Measurements from ENCODE around the gene FYB1.
"Not testable (repeated sequence)": the region's sequence is repeated elsewhere in the genome, so short reads cannot be mapped to it uniquely, and the experiment has no call there.

The FYB1 gene

GRCh38 chr5:39219437-39219836, at the start of gene FYB1:
TSS of gene FYB1 (minus strand) at chr5:39219563. CDS start at chr5:39202960, 16,603 bp downstream.
- DNase-seq, result peak; percentile 93

DNA sequence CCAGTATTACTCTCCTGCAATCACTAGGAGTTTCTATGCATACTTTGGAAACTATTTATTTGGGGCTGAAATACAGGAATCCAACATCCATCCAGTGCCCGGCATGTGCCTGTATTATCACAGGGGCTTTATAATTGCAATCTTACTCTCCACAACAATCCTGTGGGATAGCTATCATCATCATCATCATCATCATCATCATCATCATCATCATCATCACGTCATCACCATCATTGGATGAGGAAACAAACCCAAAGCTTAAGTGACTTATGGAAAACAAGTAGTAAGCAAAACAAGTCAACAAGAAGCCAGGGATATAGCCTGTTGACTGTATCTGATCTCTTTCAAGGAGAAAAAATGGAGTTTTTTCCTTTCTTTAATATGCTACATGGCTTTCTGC, 47.8 kb upstream of the FYB1 start:
- DNase-seq, result no peak

GRCh38 chr5:39266442-39266841, 47.1 kb upstream of the FYB1 start:
- DNase-seq, result peak; percentile 56

DNA sequence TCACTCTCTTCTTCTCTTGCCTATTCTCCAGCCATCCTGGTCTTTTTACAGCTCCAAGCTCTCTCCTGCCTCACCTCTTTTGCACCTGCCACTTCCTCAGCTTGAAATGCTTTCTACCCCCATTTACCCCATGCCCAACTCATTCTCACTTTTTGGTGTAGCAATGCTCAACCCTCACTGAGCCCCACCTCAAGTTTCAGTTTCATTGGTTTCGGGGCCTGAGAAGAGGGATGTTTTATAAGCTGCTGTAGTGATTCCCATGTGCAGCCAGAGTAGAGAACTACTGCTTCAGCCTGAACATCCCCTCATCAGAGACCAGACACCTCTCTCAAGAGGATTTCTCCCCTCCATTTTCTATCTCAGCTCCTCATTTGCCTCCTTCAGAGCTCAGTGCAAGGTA, 45.2 kb upstream of the FYB1 start:
- DNase-seq, result peak; percentile 46

DNA sequence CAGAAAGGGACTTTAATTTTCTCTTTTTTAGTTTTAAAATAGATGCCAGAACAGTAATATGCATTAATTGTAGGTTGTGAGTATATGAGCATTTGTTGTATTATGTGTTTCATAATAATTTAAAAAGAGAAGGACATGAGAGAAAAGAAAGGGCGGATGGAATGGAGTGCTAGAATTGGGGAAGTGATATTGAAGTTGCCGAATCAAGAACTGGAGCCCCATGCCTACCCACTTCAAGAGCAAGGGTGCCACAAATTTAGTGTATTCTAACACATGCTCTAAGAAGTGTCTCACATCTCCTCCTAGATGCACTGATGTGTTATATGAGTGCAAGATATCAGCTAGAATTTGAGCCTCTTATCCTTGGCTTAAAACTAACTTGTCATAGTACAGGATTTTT, 43.6 kb upstream of the FYB1 start:
- DNase-seq, result peak; percentile 75

GRCh38 chr5:39260095-39260494, 40.7 kb upstream of the FYB1 start:
- DNase-seq, result no peak

DNA sequence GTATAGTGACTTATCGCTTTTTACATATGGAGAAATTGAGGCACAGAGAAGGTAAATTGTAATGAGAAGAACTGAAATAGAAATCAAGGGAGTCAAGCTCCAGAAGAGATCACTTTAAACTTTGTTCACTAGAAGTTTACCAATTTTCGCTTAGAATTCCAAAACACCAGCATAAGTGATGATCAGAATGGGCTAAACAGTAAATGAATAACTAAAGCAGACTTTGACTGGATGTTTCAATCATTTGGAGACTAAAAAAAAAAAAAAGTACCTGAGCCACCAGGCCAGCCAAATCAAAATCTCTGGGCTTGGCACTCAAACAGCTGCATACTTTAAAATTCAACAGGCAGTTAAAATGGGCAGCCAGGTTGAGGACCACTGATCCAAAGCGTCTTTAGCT, 38.2 kb upstream of the FYB1 start:
- DNase-seq, result no peak

DNA sequence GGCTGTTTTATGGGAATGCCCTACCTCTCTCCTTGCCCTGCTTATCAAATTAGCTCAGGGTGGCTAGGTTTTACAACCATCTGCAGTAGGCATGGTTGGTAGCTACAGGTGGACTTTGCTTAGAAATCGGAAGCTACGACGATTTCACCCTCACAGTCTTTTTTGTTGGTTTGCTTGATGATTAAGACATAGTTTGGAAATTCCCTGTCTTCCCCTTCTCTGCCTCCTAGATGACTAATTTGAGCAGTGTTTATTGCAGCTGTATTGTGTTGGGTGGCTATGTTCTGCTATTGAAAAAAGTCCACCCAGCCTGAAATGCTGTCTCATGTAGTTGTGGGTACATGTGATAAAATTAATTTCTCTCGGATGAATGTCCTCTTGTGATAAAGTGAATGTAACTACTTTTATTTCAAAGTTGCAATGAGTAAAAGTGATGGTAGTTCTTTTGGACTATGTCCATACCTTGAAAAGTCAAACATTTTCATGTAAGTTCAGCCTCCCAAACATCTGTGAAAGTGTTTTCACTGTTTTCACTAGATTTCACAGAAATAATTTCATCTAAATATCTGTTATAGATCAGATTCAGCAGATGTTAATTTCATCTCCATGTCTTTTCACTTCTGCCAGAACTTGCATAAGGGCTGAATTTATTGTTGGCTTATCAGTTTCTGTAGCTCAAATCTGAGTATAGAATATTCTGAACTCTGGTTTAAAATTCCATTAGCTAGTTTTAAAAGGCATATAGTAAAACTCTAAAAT, 37.3 kb upstream of the FYB1 start:
- DNase-seq, result peak; percentile 92

GRCh38 chr5:39255406-39255805, 36.0 kb upstream of the FYB1 start:
- no peak for DNase-seq

DNA sequence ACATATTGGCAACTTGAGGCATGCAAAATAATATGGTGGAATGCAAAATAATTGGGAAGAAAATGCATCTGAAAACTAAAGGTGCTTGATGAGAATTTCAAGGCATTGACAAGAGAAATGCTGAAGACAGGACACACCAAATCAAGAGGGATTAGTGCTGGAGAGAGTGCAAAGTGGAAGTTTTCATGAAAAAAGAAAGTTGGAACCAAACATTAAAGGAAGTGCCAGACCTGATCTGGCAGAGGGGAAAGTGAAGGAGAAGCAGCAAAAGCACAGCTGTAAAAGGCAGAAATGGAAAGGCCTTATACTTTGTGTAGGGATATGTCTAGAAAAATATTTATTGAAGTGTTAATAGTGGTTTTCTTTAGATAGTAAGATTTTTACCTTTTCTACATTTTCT, 35.3 kb upstream of the FYB1 start:
- DNase-seq, result no peak

GRCh38 chr5:39253196-39253595, 33.8 kb upstream of the FYB1 start:
- no peak for DNase-seq

GRCh38 chr5:39249564-39250274, 30.4 kb upstream of the FYB1 start:
- DNase-seq, result peak; percentile 41

- DNase-seq, result no peak
Observed at GRCh38 chr5:39249069-39249468, 29.7 kb upstream of the FYB1 start.

DNA sequence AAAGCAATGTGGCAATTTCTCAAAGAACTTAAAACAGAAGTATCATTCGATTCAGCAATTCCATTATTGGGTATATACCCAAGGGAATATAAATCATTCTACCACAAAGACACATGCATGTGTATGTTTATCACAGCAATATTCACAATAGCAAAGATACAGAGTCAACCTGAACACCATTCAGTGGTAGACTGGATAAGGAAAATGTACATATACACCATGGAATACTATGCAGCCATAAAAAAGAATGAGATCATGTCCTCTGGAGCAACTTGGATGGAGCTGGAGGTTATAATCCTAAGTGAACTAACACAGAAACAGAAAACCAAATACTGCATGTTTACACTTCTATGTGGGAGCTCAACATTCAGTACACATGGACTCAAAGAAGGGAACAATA, 21.4 kb upstream of the FYB1 start:
- DNase-seq, result no peak

DNA sequence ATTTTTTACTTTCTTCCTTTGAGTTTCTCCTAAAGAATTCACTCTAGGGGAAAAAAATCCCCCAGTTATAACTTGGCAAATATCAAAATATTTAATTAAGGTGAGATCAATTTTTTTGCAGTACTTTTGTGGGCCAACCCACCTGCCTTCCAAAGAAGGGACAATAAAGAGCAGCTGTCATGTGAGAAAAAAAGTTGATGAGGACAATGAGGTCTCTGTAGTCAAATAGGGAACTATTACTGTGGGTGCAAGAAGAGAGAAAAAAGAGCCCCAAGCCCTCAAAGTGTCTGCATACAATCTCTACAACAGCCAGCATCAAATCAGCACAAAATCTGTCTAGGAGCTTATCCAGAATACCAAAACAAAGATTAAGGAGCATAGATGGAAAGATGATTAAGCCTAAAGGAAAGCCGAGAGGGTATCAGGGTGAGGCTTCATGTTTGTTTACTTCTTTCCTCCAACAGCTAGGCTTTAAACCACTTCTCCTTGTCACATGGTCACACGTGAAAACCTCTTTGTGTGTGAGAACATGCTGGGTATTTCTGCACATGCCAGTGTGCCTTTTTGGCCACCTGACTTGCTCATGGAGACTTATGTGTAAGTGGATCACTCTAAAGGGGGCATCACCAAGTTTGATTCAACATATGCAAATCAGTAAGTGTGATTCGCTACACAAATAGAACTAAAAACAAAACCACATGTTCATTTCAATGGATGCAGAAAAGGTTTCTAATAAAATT, 19.2 kb upstream of the FYB1 start:
- DNase-seq, result no peak

- no peak for DNase-seq
Observed at GRCh38 chr5:39236718-39237117, 17.4 kb upstream of the FYB1 start.

GRCh38 chr5:39235648-39236047, 16.3 kb upstream of the FYB1 start:
- DNase-seq, result no peak

GRCh38 chr5:39234494-39234893, 15.1 kb upstream of the FYB1 start:
- DNase-seq, result not testable (repeated sequence)

DNA sequence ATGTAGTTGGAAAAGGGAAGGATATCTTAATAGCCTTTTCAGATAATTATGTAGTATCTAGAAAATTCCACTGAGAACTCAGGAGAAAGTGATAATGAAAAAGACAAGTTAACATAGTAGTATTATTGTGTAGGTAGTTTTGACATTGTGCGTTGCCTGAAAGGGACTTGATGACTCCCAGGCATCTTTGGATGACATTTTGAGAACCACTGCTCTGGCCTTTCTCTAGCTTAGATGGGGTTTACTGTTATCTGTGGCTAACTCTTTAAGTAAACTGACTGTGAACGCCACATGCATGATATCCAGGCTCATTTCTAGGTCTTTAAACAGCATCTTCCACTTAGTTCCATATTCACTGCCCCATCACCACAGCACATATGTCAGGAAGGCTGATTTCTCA, 14.4 kb upstream of the FYB1 start:
- no peak for DNase-seq

GRCh38 chr5:39231705-39232525, 12.6 kb upstream of the FYB1 start:
- DNase-seq, result no peak

DNA sequence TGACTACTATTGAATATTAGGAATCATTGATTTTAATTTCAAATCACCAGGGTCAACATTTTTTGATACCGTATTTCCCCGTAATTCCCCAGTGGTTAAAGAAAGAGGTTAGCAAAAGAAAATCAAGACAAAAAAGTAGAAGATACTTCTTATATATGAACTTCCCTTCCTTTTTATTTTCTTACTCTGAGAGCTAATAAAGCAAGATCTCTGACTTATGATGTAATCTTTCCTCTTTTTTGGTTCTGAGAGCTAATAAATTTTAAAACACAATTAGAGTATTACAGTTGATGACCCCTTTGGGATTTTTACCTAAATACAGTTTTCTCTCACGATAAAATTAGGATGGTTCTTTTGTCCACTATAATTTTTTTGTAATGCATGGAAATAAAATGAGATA, 9.2 kb upstream of the FYB1 start:
- peak; percentile 44 for DNase-seq

DNA sequence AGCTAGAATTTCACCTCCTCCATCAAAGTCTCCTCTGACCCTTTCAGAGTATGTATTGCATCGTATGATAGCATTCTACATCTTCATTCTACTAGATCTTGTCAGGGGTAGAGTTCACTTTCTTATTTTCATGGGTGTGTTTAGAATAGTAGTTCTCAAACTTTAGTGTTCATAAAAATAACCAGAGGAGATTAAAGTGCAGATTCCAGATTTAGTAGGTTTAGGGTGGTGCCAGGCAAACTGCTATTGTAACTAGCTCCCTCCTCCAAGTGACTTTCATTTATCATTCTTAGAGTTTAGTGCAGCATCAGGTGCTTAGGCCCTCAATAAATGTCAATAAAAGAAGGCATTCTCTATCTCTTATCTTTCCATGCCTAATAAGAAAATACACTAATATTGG, 7.2 kb upstream of the FYB1 start:
- DNase-seq, result no peak

- DNase-seq, result no peak
Observed at GRCh38 chr5:39226100-39226451, 6.7 kb upstream of the FYB1 start.
